Measurements from ENCODE around the gene GPC6.

The GPC6 gene

DNA sequence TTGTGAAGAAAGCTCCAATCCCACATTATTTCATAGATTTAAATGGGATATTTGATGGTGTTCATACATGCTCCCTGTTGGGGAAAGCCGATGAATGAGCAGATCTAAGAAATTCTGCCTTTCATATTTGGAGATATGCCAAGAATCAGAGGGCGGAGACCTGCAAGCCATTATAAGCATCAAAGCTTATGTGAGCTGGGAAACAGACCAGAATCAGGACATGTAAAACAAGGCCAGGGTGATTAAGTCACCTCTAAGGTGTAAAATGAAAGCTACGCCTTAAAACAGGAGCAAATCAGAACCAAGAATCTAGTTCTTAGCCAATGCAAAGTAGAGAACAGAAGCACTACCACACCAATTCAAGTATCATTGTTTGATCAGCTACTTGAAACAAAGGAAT lies 860.5 kb downstream of the GPC6 start:
- peak; percentile 16 for DNase-seq

GRCh38 chr13:94088742-94089141 lies 862.1 kb downstream of the GPC6 start:
- no peak for DNase-seq

DNA sequence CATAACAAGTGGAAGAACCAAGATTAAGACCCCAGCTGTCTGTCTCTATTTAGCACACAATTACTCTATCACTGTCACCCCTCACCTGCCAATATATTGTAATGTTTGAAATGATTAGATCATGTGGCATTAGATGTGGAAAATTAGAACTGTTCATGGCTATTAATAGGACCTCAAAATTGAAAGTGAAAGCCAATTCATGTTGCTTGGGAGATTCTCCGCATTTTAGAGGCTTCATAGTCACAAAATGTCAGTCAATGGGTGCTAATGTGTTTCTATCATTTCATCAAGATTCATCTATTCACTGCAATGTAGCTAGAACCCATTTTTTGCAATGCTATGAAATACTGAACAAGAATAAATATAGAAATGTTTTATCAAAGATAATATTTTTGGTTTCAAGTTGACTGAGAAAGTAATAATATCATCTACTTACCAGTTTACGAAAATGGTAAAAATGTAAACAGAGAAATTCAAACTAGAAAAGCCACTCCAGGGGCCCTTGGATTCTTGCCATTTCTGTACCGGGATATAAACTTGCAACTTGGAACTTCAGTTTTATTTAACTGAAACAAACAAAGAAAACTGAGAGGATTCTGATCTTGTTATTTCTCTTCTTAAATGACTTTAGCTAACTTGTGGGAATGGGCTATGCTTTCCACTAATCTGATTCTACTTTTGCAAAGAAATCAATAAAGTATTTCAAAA lies 864.3 kb downstream of the GPC6 start:
- no peak for DNase-seq

DNA sequence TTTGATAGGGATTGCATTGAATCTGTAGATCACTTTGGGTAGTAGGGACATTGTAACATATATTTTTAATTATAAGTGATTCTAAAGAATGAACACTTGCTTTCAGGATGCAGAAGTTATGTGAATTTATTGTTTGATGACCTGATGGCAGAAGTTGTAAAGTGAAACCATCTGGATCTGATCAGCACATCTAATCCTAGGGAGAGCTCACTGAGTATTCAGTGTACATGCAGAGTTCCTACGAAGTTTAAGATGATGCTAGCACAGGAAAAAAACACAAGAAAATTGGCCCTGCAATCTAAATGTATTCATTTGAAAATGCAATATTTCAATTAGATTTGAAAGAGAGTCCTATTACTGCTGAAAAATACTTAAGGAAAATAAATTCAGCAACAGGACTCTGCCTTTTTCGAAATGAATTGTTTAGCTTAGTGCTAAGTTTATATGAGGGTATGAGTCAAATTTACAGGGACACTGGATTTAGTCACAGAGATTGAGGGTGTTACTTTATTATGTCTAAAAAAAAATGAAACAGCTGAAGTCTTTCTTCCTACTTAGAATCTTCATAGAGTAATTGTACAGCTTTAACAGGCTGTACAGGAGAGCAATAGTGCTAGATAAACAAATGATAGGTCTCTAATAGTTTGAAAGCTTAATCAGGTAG lies 867.2 kb downstream of the GPC6 start:
- no peak for DNase-seq

DNA sequence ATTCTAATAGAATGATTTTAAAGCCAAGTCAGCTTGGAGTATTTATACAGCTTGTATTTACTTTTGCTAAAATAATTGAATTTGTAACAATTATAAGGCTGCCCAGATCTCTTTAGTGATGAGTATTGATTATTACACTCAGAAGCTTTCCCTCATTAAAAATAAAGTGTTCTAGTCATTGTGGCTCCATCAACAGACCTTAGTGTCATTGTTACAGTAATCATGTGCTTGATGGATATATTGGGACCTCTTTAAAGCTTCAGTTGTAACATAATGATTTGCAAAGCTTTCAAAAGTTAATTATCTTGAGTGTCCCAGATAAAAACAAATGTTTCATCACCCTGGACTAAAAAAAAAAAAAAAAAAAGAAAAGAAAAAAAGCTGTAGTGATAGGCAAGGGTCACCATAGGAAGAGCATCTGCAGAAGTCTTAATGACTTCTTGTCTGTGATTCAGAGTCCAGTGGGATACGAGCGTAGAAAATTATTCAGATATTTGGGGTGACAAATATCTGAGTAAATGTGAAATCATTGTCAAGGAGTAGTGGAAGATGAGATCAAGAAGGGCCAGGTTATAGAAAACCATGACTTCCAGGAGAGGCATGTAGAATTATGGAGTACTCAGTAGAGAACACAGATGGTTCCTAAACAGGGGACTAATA lies 883.2 kb downstream of the GPC6 start:
- DNase-seq = no peak

- peak; percentile 41 for DNase-seq
These were observed 885.6 kb downstream of the GPC6 start for GRCh38 chr13:94112227-94112626.

GRCh38 chr13:94112731-94113130 lies 886.1 kb downstream of the GPC6 start:
- no peak for DNase-seq

- DNase-seq = no peak
These were observed 886.6 kb downstream of the GPC6 start for GRCh38 chr13:94113245-94113644.

DNA sequence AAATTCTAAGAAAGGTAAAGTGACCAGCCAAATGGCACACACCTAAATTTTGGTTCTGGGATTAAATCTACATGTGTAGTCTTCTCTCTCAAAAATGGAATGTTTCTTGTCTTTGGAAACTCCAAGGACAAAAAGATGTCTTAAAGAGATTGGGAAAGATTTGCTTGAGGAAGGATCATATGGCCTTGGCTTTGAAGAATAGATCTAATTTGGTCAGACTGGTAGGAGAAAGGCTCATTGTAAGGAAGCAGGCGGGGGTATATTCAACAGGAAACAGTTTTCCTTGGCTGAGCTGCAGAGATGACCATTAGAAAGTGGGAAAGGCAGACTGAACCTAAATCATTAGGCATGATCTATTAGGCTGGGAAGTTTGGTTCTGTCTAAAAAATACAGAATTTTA lies 887.6 kb downstream of the GPC6 start:
- DNase-seq = no peak

DNA sequence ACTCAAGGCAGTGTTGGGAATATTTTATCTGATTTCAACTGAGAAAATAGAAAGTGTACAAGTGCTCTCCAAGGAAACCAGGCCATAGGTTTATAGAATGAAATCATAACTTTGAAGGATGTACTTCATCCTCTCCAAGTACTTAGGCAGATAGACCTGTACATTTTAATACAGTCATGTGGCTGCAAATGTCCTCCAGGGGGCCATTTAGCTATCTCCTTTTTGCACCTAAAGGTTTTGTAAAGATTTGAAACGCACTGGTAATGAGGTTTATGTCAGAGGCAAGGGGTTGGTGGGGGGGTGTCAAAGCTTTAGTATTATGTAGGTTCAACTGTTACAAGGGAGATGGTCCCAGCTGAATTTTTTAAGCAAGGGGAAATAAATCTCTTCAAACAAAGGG lies 888.4 kb downstream of the GPC6 start:
- DNase-seq = no peak

DNA sequence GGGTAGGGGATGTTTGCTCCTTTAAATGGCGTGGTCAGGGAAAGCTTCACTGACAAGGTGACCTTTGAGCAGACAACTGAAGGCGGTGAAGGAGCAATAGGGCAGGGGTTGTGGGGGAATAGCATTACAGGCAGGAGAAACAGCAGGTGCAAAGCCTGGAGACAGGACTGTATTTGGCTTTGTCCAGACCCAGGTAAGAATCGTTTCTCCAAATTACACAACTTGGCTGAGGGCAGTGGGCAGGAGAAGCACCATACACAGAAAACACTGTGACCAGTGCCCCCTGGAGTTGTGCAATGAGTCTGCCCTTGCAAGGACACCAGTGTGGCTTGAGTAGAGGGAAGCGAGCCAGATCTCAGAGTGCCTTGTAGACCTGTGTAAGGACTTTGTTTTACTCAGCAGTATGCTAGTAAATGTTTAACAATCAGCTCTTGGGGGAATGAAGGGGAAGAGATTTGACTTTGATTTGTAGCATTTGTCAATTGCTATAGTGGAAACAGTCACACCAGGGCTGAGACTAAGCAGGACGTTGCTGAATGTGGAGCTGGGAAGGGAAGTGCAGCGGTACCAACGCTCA lies 892.8 kb downstream of the GPC6 start:
- DNase-seq = no peak

DNA sequence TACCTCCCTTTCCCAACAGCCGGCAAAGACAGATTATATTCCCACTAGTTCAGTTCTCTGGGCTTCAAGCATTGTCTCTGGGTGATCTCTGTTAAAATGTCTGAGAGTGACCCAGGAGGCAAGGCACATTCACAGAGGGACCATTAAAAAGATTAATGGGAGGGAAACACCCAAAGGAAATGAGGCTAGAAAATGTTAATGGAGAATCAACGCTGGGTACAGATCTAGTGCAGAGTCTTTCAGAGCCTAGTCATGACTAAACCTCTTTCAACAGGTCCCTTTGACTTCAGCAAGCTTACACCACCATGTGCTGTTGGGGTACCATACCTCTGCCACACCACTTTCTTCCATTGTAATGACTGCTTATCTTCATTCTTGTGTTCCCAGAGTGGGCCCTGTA lies 894.3 kb downstream of the GPC6 start:
- no peak for DNase-seq

GRCh38 chr13:94121686-94122085 lies 895.1 kb downstream of the GPC6 start:
- no peak for DNase-seq

- DNase-seq = no peak
These were observed 895.8 kb downstream of the GPC6 start for GRCh38 chr13:94122300-94122915.

GRCh38 chr13:94123557-94123956 lies 897.0 kb downstream of the GPC6 start:
- DNase-seq = no peak

DNA sequence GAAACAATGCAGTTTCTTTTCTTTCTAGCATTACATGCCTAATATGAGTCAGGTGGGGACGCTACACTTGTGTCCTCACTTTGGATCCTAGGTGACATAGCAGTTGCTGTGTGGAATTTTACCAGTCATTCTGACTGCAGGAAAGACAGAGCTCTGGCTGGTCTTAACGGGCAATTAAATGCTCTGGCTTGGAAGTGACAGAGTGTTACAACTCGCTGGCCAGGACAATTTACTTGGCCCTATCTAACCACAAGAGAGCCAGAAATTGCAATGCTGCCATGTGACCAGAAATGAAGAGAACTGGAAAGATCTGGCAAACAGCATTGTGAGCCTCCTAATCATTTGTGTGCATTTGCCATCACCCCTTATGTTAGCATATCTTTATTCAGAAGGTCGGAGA lies 901.8 kb downstream of the GPC6 start:
- DNase-seq = no peak

DNA sequence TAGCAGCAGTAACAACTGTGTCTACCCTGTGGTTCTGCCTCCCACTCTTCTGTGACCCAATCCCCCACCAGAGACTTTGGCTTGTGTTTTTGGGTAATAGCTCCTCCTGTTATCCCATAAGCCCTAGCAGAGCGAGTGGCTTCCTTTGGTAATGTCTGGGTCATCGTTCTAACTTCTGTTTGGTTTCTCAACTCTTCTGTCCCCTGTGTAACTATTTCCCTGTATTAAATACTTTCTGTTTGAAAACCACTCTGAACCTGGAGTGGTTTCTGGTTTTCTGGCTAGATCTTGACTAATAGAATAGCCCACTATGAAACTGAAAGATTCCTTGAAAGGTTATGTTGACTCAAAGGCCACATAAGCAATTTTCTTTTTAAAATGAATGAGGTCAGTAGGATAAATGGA lies 902.9 kb downstream of the GPC6 start:
- no peak for DNase-seq

DNA sequence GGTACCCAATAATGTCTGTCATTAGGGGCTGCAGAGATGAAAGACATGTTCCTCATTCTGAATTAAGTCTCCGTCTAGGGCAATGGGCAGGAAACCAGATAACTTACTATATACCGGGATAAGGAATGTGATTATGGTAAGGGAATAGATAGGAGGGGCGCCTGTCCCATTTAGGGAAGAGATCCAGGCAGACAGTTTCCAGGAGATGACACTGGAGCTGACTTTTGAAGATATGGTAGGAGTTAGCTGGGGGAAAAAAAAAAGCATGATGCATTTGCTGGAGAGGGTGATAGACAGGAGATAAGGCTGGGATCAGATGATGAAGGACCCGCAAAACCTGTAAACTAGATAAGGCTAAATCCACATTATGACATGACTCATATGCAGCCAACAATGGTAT lies 912.2 kb downstream of the GPC6 start:
- no peak for DNase-seq

DNA sequence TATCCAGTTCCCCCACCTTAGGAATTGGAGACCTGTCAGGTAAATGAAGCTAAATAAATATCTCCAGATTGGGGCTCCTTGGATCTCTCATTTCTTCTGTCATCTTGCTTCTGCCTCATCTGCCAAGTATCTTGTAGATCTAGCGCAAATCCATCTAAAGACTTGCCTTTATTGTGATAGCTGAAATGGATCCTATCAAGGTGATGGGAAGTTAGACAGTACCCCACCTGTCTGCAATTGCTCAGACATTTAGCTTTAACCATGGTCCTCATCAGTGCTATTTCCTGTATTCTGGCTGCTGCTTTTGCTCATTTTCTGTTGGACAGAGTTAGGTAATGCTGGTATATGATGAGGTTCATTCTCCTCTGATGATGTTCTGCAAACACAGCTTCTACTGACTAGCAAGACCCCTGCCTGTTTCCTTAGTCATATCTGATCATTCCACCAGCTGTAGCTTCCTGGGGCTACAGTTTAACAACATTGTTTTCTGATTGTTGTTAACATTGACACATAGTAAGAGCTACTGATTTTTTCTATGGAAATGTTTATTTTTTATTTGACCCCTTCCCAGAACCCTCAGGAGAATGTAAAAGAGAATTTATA lies 912.9 kb downstream of the GPC6 start:
- no peak for DNase-seq

DNA sequence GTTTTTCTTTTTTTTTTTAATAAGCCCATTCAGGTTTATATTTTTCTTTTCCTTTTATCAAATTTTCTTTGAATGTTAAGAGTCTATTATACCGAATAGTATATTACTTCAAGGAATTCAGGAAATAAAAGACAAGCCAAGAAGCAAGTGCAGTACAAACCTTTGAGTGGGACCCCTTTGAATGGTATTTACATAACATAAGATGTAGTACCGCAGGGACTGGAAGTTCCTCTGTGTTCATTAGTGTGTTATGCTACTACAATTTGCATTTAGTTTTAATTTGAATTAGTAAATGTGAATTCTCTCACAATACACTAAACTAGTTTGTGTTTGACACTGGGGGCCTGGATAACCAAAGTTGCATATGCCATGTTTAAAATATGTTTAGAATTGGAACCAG lies 913.4 kb downstream of the GPC6 start:
- no peak for DNase-seq

GRCh38 chr13:94140511-94140910 lies 913.9 kb downstream of the GPC6 start:
- peak; percentile 55 for DNase-seq

DNA sequence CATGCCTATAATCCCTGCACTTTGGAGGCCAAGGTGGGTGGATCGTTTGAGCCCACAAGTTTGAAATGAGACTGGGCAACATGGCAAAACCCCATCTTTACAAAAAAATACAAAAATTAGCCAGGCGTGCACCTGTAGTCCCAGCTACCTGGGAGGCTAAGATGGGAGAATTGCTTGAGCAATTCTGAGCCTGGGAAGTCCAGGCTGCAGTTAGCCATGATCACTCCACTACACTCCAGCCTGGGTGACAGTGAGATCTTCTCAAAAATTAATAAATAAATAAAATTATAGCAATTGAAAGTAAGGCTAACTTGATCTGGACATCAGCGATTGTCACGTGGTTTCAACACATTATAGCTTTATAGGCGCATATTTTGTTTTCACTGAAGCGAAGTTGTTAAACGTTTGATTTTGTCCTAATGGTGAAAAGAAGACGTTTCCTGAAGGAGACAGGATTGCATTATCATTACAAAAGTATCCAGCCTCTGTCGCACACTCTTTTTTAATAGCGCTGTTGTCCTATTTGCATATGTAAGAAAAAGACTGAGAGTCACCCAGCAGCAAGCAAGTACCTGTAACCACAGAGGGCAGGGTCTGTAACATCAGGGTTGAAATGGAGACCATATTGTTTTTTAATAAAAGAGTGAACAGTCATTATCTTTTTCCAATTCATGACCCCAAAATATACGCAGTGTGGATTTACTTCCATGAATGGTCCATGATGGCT lies 917.2 kb downstream of the GPC6 start:
- DNase-seq = no peak

Data from NCI-H2171 treated with DMSO at 0.1 percent for 48 hours (cell line).